Measurements from ENCODE around the gene CEP57L1.

GRCh38 chr6:109060571-109060970, 34.7 kb upstream of the CEP57L1 start:
- TF ChIP-seq, protein P1, sequence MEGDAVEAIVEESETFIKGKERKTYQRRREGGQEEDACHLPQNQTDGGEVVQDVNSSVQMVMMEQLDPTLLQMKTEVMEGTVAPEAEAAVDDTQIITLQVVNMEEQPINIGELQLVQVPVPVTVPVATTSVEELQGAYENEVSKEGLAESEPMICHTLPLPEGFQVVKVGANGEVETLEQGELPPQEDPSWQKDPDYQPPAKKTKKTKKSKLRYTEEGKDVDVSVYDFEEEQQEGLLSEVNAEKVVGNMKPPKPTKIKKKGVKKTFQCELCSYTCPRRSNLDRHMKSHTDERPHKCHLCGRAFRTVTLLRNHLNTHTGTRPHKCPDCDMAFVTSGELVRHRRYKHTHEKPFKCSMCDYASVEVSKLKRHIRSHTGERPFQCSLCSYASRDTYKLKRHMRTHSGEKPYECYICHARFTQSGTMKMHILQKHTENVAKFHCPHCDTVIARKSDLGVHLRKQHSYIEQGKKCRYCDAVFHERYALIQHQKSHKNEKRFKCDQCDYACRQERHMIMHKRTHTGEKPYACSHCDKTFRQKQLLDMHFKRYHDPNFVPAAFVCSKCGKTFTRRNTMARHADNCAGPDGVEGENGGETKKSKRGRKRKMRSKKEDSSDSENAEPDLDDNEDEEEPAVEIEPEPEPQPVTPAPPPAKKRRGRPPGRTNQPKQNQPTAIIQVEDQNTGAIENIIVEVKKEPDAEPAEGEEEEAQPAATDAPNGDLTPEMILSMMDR (IDR thresholded peaks at IDR 0.05; ENCODE audit: low read length), result no peak
- TF ChIP-seq EZH2 (optimal IDR thresholded peaks at IDR 0.05; ENCODE audit: low read depth, low read length) (no peak), EZH2phosphoT487 (IDR thresholded peaks at IDR 0.05; ENCODE audit: low read length) (no peak)
